T47D (cell line): ENCODE data around the gene LCLAT1.

Experiments
- DNase-seq, 2 experiments: peaks; one replicate each; pipeline versions ENCODE4 v3.0.0 to v3.0.0-alpha.2; 2011 to 2012; ENCODE audit warnings: low read depth in 1 of 2, low spot score in 1 of 2
- JUND ChIP-seq: IDR thresholded peaks from 2 replicates; pipeline ENCODE4 v1.6.1; 2012; ENCODE audit warnings: low read depth
- in situ Hi-C: cut with HindIII; loops from 2 replicates; pipeline ENCODE4 v1.10.0; 2016; ENCODE audit warnings: low sequenced_read_pairs, low pct_unique_long_range_greater_than_20kb

The LCLAT1 gene

GRCh38 chr2:30447149-30448045 is at the start of gene LCLAT1:
Gene LCLAT1 (plus strand): TSS chr2:30447246. CDS start chr2:30525591, 78,345 bp downstream.
- no peak for TF ChIP-seq JUND
- in situ Hi-C loops, result no loop called here
- peak; percentile 51 to 77 for DNase-seq

GRCh38 chr2:30398084-30398873 is 48.8 kb upstream of the LCLAT1 start:
- TF ChIP-seq JUND, result no peak
- in situ Hi-C loops, result no loop called here
- no peak for DNase-seq

- no peak for DNase-seq
- no peak for TF ChIP-seq JUND
- in situ Hi-C loops, result no loop called here
Measured at GRCh38 chr2:30400151-30400954, 46.7 kb upstream of the LCLAT1 start.

- in situ Hi-C loops, result no loop called here
- no peak for DNase-seq
- TF ChIP-seq JUND, result no peak
Measured at GRCh38 chr2:30402441-30403182, 44.4 kb upstream of the LCLAT1 start.

- in situ Hi-C loops, result no loop called here
- no peak for DNase-seq
- no peak for TF ChIP-seq JUND
Measured at GRCh38 chr2:30403592-30404312, 43.3 kb upstream of the LCLAT1 start.

GRCh38 chr2:30404319-30405259 is 42.5 kb upstream of the LCLAT1 start:
- DNase-seq, result no peak
- no peak for TF ChIP-seq JUND

GRCh38 chr2:30405260-30405605 is 41.8 kb upstream of the LCLAT1 start:
- no peak for TF ChIP-seq JUND
- DNase-seq, result no peak
- in situ Hi-C loops, result no loop called here

More at GRCh38 chr2:30404319-30405259, 42.5 kb upstream of the LCLAT1 start:
- in situ Hi-C loops, result no loop called here

GRCh38 chr2:30406853-30407252 is 40.2 kb upstream of the LCLAT1 start:
- DNase-seq, result no peak
- TF ChIP-seq JUND, result no peak
- in situ Hi-C loops, result no loop called here

GRCh38 chr2:30408961-30409387 is 38.1 kb upstream of the LCLAT1 start:
- in situ Hi-C loops, result no loop called here
- TF ChIP-seq JUND, result no peak
- DNase-seq, result no peak

GRCh38 chr2:30410217-30410616 is 36.8 kb upstream of the LCLAT1 start:
- in situ Hi-C loops, result no loop called here
- no peak for DNase-seq
- no peak for TF ChIP-seq JUND
